SK-N-SH treated with all-trans-retinoic acid at 6 μM for 48 hours (cell line): ENCODE data around the gene TSN.

Experiments used
- ATAC-seq: fragments of 200-7000 bp; cut with Tn5 transposase; 3 replicates; pipeline ENCODE4 v1.9.1; 2020; ENCODE audit warnings: mild to moderate bottlenecking, moderate library complexity
- ARNTL ChIP-seq: fragments of 450-650 bp; formaldehyde crosslinking; IDR thresholded peaks from 2 replicates; pipeline ENCODE4 v1.5.0; 2020; ENCODE audit warnings: low read depth, mild to moderate bottlenecking, moderate library complexity, borderline replicate concordance
- BACH2 ChIP-seq: fragments of 250-450 bp; sonication (Bioruptor Pico); IDR thresholded peaks from 2 replicates; pipeline ENCODE4 v1.9.0; 2021; ENCODE audit warnings: mild to moderate bottlenecking, borderline replicate concordance
- CREB5 ChIP-seq: fragments of 250-450 bp; sonication (Bioruptor Pico); IDR thresholded peaks from 2 replicates; pipeline ENCODE4 v1.5.1; 2020; ENCODE audit warnings: low read depth, mild to moderate bottlenecking, moderate library complexity
- CSDC2 ChIP-seq: fragments of 250-450 bp; sonication (Bioruptor Pico); IDR thresholded peaks from 2 replicates; pipeline ENCODE4 v1.5.0; 2020; ENCODE audit warnings: mild to moderate bottlenecking, moderate library complexity
- CSRNP3 ChIP-seq: fragments of 250-450 bp; sonication (Bioruptor Pico); IDR thresholded peaks from 2 replicates; pipeline ENCODE4 v1.5.1; 2021; ENCODE audit warnings: mild to moderate bottlenecking, moderate library complexity
- ESRRG ChIP-seq: fragments of 250-450 bp; sonication (Bioruptor Pico); IDR thresholded peaks from 2 replicates; pipeline ENCODE4 v1.6.1; 2021; ENCODE audit warnings: mild to moderate bottlenecking
- GLIS3 ChIP-seq: fragments of 250-450 bp; sonication (Bioruptor Pico); IDR thresholded peaks from 2 replicates; pipeline ENCODE4 v1.5.0; 2020; ENCODE audit warnings: mild to moderate bottlenecking, moderate library complexity
- ISL1 ChIP-seq: fragments of 250-450 bp; sonication (Bioruptor Pico); IDR thresholded peaks from 2 replicates; pipeline ENCODE4 v2.1.2; 2022; ENCODE audit warnings: mild to moderate bottlenecking, moderate library complexity
- OSR1 ChIP-seq: fragments of 250-450 bp; sonication (Bioruptor Pico); IDR thresholded peaks from 2 replicates; pipeline ENCODE4 v1.8.0; 2022; ENCODE audit warnings: moderate library complexity, mild to moderate bottlenecking, inconsistent platforms
- PATZ1 ChIP-seq: fragments of 250-450 bp; sonication (Bioruptor Pico); IDR thresholded peaks from 2 replicates; pipeline ENCODE4 v1.8.0; 2020; ENCODE audit warnings: mild to moderate bottlenecking, moderate library complexity, borderline replicate concordance
- POU6F1 ChIP-seq: fragments of 250-450 bp; sonication (Bioruptor Pico); IDR thresholded peaks from 2 replicates; pipeline ENCODE4 v1.8.0; 2021; ENCODE audit warnings: low read depth, mild to moderate bottlenecking, moderate library complexity, borderline replicate concordance
- PPARA ChIP-seq: fragments of 250-450 bp; sonication (Bioruptor Pico); IDR thresholded peaks from 2 replicates; pipeline ENCODE4 v1.5.0; 2020; ENCODE audit warnings: mild to moderate bottlenecking, borderline replicate concordance
- RARB ChIP-seq: fragments of 250-450 bp; sonication (Bioruptor Pico); IDR thresholded peaks from 2 replicates; pipeline ENCODE4 v1.8.0; 2021; ENCODE audit warnings: mild to moderate bottlenecking, moderate library complexity
- TCF4 ChIP-seq: fragments of 250-450 bp; sonication (Bioruptor Pico); IDR thresholded peaks from 2 replicates; pipeline ENCODE4 v1.8.0; 2021; ENCODE audit warnings: mild to moderate bottlenecking, moderate library complexity, borderline replicate concordance
- TOX ChIP-seq: fragments of 250-450 bp; sonication (Bioruptor Pico); IDR thresholded peaks from 2 replicates; pipeline ENCODE4 v1.8.0; 2021; ENCODE audit warnings: mild to moderate bottlenecking, moderate library complexity, borderline replicate concordance
- TSHZ2 ChIP-seq: fragments of 250-450 bp; sonication (Bioruptor Pico); IDR thresholded peaks from 2 replicates; pipeline ENCODE4 v1.5.0; 2020; ENCODE audit warnings: mild to moderate bottlenecking, moderate library complexity
- ZC3H10 ChIP-seq: fragments of 250-450 bp; sonication (Bioruptor Pico); IDR thresholded peaks from 2 replicates; pipeline ENCODE4 v1.5.1; 2021; ENCODE audit warnings: mild to moderate bottlenecking, moderate library complexity
- ZFP3 ChIP-seq: fragments of 250-450 bp; sonication (Bioruptor Pico); IDR thresholded peaks from 2 replicates; pipeline ENCODE4 v1.5.0; 2020; ENCODE audit warnings: mild to moderate bottlenecking, moderate library complexity
- ZFP30 ChIP-seq: fragments of 450-650 bp; formaldehyde crosslinking; IDR thresholded peaks from 2 replicates; pipeline ENCODE4 v1.5.0; 2022; ENCODE audit warnings: mild to moderate bottlenecking, moderate library complexity
- ZNF565 ChIP-seq: fragments of 450-650 bp; formaldehyde crosslinking; conservative IDR thresholded peaks from 2 replicates; pipeline ENCODE4 v1.5.0; 2020; ENCODE audit warnings: low read depth, mild to moderate bottlenecking, moderate library complexity
- ZNF8 ChIP-seq: fragments of 450-650 bp; formaldehyde crosslinking; IDR thresholded peaks from 2 replicates; pipeline ENCODE4 v1.5.0; 2020; ENCODE audit warnings: mild to moderate bottlenecking, moderate library complexity

The TSN gene

GRCh38 chr2:121794233-121794632, 38.8 kb downstream of the TSN start:
- TF ChIP-seq RARB (CRISPR knock-in tag) = no peak
- no peak for TF ChIP-seq ZFP30
- no peak for TF ChIP-seq ZC3H10 (CRISPR knock-in tag)
- no peak for TF ChIP-seq POU6F1 (CRISPR knock-in tag)
- no peak for ATAC-seq

- TF ChIP-seq PPARA (CRISPR knock-in tag) (no peak), TCF4 (CRISPR knock-in tag) (no peak), PATZ1 (CRISPR knock-in tag) (no peak), ESRRG (CRISPR knock-in tag) (no peak), ZC3H10 (CRISPR knock-in tag) (no peak), ZFP30 (no peak), ZNF8 (CRISPR knock-in tag) (no peak), ZNF565 (CRISPR knock-in tag) (no peak), OSR1 (no peak), BACH2 (no peak), ISL1 (CRISPR knock-in tag) (no peak), GLIS3 (no peak), CREB5 (CRISPR knock-in tag) (no peak), RARB (CRISPR knock-in tag) (no peak), POU6F1 (CRISPR knock-in tag) (no peak), CSDC2 (no peak)
- TF ChIP-seq, all 23 proteins: peak for 0
- no peak for ATAC-seq
Measured at GRCh38 chr2:121796239-121796638, 40.8 kb downstream of the TSN start.

GRCh38 chr2:121798617-121799016, 43.2 kb downstream of the TSN start:
- no peak for ATAC-seq
- TF ChIP-seq ARNTL (CRISPR knock-in tag) = no peak
- TF ChIP-seq BACH2 = no peak
- no peak for TF ChIP-seq CREB5 (CRISPR knock-in tag)
- TF ChIP-seq TSHZ2 (CRISPR knock-in tag) = no peak
- no peak for TF ChIP-seq OSR1
- TF ChIP-seq ESRRG (CRISPR knock-in tag) = no peak
- TF ChIP-seq ZC3H10 (CRISPR knock-in tag) = no peak
- no peak for TF ChIP-seq CSDC2
- no peak for TF ChIP-seq PATZ1 (CRISPR knock-in tag)
- TF ChIP-seq GLIS3 = no peak
- TF ChIP-seq CSRNP3 (CRISPR knock-in tag) = no peak
- no peak for TF ChIP-seq ZFP3 (CRISPR knock-in tag)
- TF ChIP-seq ZNF8 (CRISPR knock-in tag) = no peak
- no peak for TF ChIP-seq TOX (CRISPR knock-in tag)
- TF ChIP-seq RARB (CRISPR knock-in tag) = no peak
- no peak for TF ChIP-seq ZFP30
- TF ChIP-seq PPARA (CRISPR knock-in tag) = no peak
